ENCODE measurements around the gene TMPRSS9.

DNA sequence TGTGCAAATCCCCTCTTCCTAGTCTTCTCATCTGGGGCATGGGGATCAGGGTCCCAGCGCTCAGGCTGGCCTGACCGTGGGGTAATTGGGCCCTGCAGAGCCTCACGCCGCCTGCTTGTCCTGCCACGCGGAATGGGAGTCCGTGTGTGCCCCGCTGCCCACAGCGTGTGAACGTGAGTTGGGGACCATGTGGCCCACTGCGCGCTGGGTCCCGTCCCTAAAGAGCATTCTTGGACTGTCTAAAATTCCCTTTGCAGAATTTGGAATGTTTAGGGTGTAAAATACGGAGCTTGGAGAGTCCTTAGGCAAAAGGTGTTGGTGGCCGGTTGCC, 2.9 kb downstream of the TMPRSS9 start:
- TF ChIP-seq CTCF (IDR thresholded peaks at IDR 0.05), result no peak
- no peak for TF ChIP-seq POLR2AphosphoS5 (IDR thresholded peaks at IDR 0.05)
